ENCODE results near the gene ARPC5L.

The ARPC5L gene

GRCh38 chr9:124861342-124862229 lies at the start of gene ARPC5L, which contains the start of gene RPL35:
Gene ARPC5L (plus strand): TSS chr9:124862130. CDS start chr9:124869291, 7,161 bp downstream.
Gene RPL35 (minus strand): TSS chr9:124861957. CDS start chr9:124861912, 45 bp downstream.
- peak; percentile 38 for TF ChIP-seq CTCF (conservative IDR thresholded peaks at IDR 0.05)
- peak within 1 kb of the TSS; percentile 93 for H3K27ac ChIP-seq

- H3K27ac ChIP-seq, result no peak overlapping the region
- TF ChIP-seq CTCF (conservative IDR thresholded peaks at IDR 0.05), result no peak
These were observed 49.5 kb upstream of the ARPC5L start for GRCh38 chr9:124812441-124812876.

GRCh38 chr9:124813041-124813440 lies 48.9 kb upstream of the ARPC5L start:
- H3K27ac ChIP-seq, result no peak overlapping the region
- no peak for TF ChIP-seq CTCF (conservative IDR thresholded peaks at IDR 0.05)

DNA sequence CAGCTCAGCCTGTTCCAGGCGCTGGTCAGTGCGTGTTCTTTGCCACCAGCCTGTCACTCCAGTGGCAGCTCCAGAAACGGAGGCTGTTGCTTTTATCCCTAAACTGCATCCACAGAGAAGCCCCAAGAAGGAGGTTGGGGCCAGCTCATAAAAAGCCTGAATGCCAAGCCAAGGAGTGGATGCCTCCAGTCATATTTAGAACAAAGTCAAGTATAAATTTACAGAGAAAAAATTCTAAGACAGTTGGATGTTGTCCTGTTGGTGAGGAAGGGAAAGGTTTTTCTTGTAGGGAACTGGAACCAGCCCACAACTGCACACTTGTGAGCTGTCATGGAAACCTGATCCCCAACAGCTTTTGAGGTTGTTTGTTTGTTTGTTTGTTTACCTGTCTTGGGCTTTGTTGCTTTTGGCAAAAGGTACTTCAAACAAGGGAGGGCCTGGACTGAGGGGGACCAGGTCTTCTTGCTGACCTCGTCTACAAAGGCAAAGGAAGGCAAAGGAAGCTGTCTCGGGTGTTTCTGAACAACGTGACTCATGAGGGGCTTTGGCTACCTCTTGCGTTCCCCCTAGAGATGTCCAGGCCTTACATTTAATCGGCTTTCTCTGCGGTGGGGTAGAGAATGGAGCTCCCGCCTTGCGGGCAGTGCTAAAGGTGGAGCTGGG lies 48.3 kb upstream of the ARPC5L start:
- H3K27ac ChIP-seq, result no peak overlapping the region
- TF ChIP-seq CTCF (conservative IDR thresholded peaks at IDR 0.05), result no peak

DNA sequence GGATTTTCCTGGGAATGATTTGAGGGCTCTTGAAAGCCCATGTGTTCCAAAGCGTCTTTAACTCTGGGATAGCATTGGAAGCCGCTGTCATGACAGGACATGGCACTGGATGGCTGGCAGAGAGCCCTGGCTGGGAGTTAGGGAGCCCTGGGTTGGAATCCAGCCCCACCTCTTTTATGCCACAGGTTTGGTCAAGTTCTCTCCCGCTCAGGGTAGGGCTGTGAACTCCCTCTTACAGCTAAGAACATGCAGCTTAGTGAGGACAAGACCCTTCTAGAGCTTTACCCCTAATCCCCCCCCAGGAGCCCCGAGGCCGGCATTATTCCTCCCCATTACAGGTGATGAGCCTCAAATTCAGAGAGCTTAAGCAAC lies 47.8 kb upstream of the ARPC5L start:
- no peak overlapping the region for H3K27ac ChIP-seq
- TF ChIP-seq CTCF (conservative IDR thresholded peaks at IDR 0.05), result no peak

DNA sequence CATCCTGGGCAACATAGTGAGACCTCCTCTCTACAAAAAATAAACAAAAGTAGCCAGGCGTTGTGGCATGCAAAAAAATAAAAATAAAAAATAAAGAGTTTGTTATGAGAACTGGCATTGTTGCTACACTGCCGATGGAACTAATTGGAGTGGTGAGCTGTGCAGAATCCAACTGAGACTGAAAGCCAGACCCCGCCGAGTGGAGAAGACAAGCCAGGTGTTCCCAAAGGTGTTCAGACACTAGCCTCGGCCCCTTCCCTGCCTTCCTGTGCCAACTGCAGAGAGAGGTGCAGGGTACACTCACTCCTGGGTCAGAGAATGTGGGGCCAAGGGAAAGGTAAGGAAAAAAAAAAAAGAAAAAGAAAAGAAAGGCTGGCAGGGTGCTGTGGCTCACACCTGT lies 46.3 kb upstream of the ARPC5L start:
- no peak overlapping the region for H3K27ac ChIP-seq
- TF ChIP-seq CTCF (conservative IDR thresholded peaks at IDR 0.05), result no peak
